SKM-1 treated with dmso at 0.1 percent for 144 hours (cell line): Measurements from ENCODE around the gene NAPA.

Source experiments
- DNase-seq: peaks from one replicate; lab custom pipeline; 2025; ENCODE audit not compliant: unreplicated experiment; lab: John Stamatoyannopoulos, UW

NAPA gene

DNA sequence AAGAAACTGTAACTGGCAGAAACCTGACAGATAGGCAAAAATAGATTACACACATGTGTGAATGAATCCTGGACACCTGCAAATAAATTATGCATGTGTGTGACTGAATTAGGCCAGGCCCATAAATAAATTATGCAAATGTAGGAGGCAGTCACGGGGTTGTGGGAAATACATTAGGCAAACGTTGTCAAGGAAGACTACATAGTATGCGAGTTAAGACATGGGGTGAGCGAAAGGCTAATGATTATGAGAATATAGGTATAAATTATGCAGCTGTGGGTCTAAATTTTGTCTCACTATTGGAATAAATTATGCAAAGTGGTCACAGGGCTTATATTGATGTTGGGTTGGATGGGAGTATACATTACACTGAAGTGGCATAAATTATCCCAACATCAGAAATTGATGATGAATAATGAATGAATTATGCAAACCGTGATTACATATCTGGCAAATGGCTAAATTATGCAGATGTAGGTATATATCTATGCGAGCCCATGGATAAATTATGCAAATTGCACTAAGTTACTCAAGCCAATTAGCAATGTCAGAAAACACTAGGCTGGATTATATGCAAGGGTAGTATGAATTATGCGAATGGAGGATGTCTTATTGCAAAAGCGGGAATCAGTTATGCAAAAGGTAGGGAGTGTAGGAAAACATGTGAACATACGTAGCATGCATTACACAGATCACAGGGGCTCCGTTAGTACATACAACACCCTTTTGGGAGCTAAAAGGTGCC is 50.0 kb downstream of the NAPA start:
- no peak for DNase-seq

DNA sequence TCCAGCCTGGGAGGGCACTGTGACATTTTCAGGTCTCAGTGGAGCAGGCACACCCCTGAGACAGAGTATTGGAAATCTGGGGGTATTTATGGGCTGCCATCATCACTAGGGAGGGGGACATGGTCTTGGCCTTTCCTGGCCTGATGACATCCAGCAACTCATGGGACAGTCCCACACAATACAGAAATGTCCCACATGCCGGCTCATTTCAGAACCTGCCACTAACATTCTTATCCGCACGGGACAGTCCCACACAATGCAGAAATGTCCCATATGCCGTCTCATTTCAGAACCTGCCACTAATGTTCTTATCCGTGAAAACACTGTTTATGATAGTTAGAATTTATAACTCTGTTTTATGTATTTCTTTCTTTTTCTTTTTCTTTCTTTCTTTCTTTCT is 53.0 kb downstream of the NAPA start:
- no peak for DNase-seq

DNA sequence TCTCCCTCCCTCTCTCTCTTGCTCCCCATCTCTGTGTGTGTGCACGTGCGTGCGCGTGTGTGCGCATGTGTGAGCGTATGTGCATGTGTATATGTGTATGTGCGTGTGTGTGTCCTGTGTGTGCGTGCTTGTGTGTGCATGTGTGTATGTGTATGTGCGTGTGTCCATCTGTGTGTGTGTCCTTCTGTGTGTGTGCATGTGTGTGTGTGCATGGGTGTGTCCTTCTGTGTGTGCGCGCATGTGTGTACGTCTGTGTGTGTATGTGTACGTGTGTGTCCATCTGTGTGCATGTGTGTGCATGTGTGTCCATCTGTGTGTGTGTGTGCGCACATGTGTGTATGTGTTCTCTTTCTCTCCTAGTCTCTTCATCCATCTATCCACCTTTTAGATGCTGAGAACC is 55.4 kb downstream of the NAPA start:
- no peak for DNase-seq

DNA sequence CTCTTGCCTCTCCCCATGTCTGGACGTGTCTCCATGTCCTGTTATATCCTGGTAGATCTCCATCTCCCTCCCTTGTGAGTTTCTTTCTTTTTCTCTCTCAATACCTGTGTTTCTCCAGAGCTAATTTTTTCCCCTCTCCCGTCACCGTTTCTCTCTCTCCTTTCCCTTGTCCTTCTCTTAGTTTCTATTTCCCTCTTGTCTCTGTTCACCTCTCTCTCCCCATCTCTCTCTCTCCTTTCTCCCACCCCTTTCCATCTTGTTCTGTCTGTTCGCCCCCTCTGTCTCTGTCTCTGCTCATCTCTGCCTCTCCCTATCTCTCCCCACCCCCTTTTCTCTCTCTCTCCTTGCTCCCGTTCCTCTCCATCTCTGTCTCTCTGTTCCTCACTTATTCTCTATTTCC is 56.2 kb downstream of the NAPA start:
- no peak for DNase-seq

DNA sequence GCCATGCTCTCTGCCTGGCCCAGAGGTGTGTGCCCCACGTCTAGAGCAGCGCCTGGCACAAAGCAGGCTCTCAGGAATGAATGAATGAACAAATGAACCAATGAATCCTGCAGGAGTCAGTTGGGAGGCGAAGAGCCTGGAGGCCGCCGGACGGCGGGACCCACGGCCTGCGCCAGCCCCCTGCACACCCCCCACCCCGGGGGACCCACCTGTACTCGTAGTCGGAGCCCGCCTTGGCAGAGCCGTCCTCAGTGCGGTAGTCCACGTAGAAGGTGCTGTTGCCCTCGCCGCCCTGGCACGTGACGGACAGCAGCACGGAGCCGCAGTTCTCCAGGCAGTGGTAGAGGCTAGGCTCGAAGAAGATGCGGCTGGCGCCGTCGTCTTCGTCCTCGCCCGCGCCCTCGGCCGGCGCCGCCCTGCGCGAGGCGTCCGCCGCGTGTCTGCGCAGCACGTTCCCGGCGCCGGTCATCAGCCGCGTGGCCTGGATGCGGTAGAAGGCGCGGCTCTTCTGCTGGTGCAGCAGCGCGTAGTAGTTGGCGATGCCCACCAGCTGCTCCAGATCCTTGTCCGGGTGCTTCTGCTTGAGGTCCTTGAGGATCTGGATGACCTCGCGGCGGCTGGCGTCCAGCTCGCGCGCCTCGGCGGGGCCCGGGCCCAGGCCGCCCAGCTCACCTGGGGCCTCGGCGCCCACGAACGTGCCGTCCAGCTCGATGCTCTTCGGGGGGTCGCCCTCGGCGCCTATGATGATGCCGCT is 58.0 kb downstream of the NAPA start:
- DNase-seq = no peak

DNA sequence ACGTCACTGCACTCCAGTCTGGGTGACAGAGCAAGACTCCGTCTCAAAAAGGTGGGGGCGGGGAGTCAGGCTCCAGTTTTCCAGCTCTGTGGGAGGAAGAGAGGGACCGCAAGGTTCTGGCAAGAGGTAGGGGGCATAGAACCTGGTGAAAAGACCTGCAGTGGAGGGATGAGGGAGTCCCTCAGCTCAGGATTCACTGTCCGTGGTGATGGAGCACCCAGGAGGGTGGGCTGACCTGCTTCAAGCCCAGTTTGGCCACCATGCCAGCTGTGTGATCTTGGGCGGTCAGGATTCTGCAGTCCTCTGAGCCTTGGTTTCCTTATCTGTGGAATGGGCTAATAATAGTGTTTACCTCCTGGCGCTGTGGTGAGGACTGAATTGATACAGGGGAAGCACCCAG is 64.4 kb downstream of the NAPA start:
- no peak for DNase-seq

DNA sequence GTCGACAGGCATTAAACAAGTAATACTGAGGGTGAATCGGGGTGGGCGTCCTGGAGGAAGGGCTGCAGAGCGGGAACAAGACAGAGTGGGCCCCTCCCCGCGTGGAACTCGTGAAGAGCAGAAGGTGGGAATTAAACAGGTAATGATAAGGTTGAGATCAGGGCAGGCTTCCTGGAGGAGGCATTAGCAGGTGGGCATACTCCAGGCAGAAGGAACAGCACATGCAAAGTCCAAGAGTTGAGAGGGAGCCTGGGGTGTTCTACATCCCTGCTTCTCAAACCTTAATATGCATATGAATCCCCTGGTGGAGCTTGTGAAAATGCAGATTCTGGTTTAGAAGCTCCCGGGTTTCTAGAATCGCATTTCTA is 66.5 kb downstream of the NAPA start:
- no peak for DNase-seq

DNA sequence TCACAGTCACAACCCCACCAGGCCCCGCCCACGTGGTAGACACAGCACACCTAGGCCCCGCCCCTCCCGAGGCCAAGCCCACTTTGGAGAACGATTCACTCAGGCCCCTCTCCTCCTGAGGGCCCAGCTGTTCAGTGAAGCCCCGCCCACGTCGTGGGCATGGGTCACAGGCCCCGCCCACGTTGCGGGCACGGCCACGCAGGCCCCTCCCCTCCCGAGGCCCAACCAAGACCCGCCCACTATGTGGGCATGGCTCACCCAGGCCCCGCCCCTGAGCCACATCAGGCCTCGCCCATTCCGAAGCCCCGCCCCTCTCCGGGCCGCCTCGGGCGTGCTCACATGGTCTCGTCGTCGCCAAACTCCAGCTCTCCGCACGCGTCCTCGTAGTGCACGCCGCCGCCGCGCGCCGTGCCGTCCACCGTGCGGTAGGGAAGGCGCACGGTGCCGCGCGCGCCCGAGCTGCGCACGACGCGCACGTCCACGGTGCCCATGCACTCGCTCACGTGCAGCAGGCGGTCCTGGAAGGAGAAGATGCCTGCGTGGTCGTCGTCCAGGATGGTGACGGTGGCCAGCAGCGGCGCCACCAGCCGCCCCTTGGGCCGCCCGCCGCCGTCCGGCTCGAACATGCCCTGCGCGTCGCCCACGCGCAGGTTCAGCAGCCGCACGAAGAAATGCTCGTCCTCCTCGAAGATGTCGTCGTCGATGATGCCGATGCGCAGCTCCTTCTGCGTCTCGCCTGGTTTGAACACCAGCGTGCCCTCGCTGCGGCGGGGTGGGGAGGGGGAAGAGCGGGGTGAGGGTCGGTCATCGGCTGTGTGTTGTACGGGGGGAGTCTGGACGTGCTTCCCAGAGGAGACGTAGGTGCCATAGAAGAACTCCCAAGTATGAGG is 67.1 kb downstream of the NAPA start:
- DNase-seq = no peak

DNA sequence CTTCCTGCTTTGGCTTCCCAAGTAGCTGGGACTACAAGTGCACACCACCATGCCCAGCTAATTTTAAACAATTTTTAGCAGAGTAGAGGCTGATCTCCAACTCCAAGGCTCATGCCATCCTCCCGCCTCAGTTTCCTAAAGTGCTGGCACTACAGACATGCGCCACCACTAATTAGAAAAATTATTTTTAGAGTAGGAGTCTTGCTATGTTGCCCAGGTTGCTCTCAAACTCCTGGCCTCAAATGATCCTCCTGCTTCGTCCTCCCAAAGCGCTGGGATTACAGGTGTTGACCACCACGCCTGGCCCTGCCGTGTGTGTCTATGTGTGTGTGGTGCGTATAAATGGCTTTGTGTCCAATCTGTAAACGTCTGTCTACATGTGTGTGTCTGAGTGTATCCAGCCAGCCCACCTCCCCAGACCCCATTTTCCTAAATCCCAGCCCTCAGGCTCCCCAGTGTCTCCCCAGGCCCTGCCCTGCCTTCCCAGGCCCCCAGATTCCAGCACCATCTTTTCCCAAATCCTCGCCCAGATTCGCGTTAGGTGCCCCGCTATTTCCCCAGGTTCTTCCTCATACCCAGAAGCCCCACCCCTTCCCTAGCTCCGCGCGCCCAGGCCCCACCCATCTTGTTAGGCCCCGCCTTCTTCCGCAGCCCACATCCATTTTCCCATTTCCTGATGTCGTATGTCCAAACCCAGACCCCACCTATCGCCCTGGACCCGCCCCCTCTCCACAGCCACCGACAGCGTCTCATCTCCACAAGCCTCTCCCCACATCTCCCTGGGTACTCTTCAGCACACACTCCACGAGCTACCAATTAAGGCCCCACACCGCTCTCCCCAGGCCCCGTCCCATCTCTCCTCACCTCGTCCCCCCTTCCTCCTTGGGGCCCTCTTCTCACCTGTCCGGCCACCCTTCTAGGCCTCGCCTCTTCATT is 68.1 kb downstream of the NAPA start:
- no peak for DNase-seq

DNA sequence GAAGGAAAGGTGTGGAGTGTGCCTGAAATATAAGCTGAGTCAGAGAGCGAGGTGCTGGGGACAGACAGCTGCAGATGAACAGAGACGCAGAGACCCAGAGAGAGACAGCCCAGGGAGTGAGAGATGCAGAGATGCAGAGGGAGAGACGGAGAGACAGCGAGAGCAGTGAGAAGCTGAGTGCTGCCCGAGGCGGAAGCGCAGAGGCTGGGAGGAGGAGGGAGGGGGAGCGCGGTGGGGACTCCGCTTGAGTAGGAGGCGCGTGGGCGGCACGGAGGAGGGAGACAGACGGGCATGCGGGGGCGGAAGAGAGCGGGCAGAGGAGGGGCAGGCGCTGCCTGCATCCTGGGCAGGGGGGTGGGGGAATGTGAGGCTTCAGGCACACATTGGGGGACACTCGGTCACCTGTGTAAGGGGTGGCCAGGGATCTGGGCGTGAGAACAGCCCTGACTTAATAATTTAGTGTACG is 68.9 kb downstream of the NAPA start:
- no peak for DNase-seq

DNA sequence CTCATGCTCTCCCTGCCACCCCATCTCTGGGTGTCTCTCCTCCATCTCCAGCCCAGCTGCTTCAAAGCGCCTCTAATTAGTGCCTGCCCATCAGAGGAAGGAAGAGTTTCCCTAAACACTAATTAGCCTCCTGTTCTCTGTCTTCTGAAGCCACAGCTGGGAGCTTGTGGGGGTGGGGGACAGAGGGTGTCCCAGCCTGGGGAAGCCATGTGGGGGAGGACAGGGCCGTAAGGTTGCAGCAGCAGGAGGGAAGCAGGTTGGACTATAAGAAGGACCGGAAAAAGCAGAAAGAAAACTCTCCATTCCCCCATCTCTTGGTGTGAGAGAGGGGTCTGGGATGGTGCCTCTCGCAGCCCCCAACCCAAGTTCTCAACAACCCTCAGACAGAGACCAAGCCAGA is 69.3 kb downstream of the NAPA start:
- DNase-seq = no peak

DNA sequence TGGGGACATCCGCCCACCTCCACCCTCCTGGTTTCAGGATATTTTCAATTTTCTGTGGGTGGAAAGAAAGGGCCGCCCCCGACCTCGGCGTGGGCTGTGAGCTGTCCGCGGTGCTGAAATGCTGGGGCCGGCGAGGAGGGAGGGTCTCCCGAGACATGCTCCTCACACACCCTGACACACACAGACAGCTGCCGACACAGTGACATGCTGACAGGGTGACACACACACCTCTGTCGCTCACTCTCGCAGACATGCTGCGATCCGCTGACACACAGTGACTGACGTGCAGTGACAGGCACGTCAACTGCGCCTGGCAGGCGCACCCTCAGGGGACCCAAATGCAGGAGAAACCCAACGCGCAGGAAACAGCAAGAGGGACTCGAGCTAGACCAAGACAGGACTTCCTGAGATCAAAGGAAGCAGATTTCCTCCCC is 70.5 kb downstream of the NAPA start:
- DNase-seq = no peak

DNA sequence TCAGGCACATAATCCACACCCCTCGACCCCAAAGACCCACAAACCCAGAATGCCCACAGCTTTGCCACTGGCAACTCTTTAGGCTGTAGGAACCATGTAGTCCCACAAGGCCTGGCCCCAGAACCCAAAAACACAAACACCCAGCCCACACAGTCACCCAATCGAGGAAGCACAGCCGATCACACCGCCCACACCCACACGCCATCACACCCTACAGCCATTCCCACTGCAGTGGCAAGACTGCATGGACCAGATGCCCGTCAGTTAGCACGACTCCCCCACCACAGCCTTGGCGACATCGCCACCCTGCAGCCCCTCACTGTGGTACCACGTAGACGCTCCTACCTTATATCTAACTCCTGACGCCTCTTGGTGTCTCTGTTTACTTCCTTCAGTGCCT is 71.5 kb downstream of the NAPA start:
- no peak for DNase-seq

DNA sequence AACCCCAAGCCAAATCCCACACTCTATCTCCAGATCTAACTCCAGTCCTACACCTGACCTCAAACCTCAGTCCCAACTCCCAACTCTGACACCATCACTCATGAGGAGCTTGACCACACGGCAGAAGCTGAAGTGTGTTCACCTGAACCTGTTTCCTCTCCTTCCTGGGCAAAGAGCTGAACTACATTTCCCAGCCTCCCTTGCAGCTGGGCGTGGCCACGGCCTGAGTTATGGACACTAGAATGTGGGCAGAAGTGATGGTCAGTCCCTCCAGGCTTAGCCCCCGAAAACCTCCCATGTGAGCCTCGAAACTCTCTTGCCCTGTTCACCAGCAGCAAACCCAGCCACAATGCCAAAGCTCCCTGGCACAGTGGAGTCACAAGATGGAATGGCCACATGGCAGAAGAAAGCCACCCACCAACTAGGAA is 76.1 kb downstream of the NAPA start:
- DNase-seq = no peak
